HG03097 (cell line): ENCODE measurements around the gene ERBB4.
"Not testable (repeated sequence)": the region's sequence is repeated elsewhere in the genome, so short reads cannot be mapped to it uniquely, and the experiment has no call there.

Experiments used
- ATAC-seq: cut with Tn5 transposase; IDR thresholded peaks from one replicate; pipeline ENCODE4 v1.9.1; 2021; ENCODE audit not compliant: unreplicated experiment, low FRiP score

The ERBB4 gene

GRCh38 chr2:212237350-212238095 lies 301.1 kb downstream of the ERBB4 start:
- ATAC-seq, result no peak

- no peak for ATAC-seq
These were observed 309.8 kb downstream of the ERBB4 start for GRCh38 chr2:212228743-212229171.

- ATAC-seq, result no peak
These were observed 310.8 kb downstream of the ERBB4 start for GRCh38 chr2:212227755-212228154.

GRCh38 chr2:212226114-212226513 lies 312.5 kb downstream of the ERBB4 start:
- ATAC-seq, result no peak

GRCh38 chr2:212223696-212224095 lies 314.9 kb downstream of the ERBB4 start:
- ATAC-seq, result no peak

- no peak for ATAC-seq
These were observed 325.4 kb downstream of the ERBB4 start for GRCh38 chr2:212213191-212213590.

GRCh38 chr2:212208467-212208866 lies 330.1 kb downstream of the ERBB4 start:
- no peak for ATAC-seq

- no peak for ATAC-seq
These were observed 340.8 kb downstream of the ERBB4 start for GRCh38 chr2:212197776-212198175.

- no peak for ATAC-seq
These were observed 343.0 kb downstream of the ERBB4 start for GRCh38 chr2:212195626-212196025.

GRCh38 chr2:212194396-212194795 lies 344.2 kb downstream of the ERBB4 start:
- ATAC-seq, result no peak

- no peak for ATAC-seq
These were observed 344.8 kb downstream of the ERBB4 start for GRCh38 chr2:212193803-212194202.

- ATAC-seq, result no peak
These were observed 345.5 kb downstream of the ERBB4 start for GRCh38 chr2:212193056-212193455.

- not testable (repeated sequence) for ATAC-seq
These were observed 347.2 kb downstream of the ERBB4 start for GRCh38 chr2:212191438-212191837.

GRCh38 chr2:212186166-212186565 lies 352.4 kb downstream of the ERBB4 start:
- ATAC-seq, result no peak

- ATAC-seq, result no peak
These were observed 357.0 kb downstream of the ERBB4 start for GRCh38 chr2:212181646-212182045.

- ATAC-seq, result no peak
These were observed 358.1 kb downstream of the ERBB4 start for GRCh38 chr2:212180408-212181083.

GRCh38 chr2:212177724-212178123 lies 360.9 kb downstream of the ERBB4 start:
- no peak for ATAC-seq

GRCh38 chr2:212176151-212176550 lies 362.5 kb downstream of the ERBB4 start:
- no peak for ATAC-seq

GRCh38 chr2:212173756-212174510 lies 364.7 kb downstream of the ERBB4 start:
- ATAC-seq, result no peak

GRCh38 chr2:212173331-212173730 lies 365.3 kb downstream of the ERBB4 start:
- ATAC-seq, result no peak

- no peak for ATAC-seq
These were observed 368.2 kb downstream of the ERBB4 start for GRCh38 chr2:212170382-212170781.
